Endothelial cell of umbilical vein (primary cell): ENCODE measurements around the gene PAXX. TPM values are rescaled to one million over a fixed set of nuclear protein-coding genes. Genes with fewer than 3 reads are reported as not detected.

Source experiments
- BruUV-seq: library from RNA; stranded (reverse); fragments of 400-500 nt; replicated peaks from 2 replicates; lab custom pipeline; 2021; lab: Mats Ljungman, UMichigan
- CTCF ChIA-PET: fragments of 300-600, 350-600 bp; sonication (Branson Sonifier 250); formaldehyde crosslinking; loops from one replicate; lab custom pipeline; 2021; ENCODE audit warnings: antibody characterized with exemption, inconsistent platforms; lab: Charles Lee
- POLR2A ChIA-PET: fragments of 300-600, 350-600 bp; sonication (Branson Sonifier 250); formaldehyde crosslinking; loops from one replicate; lab custom pipeline; 2021; ENCODE audit warnings: antibody characterized with exemption, inconsistent platforms; lab: Charles Lee
- DNase-seq: peaks from one replicate; pipeline ENCODE4 v3.0.0-alpha.2; 2011; ENCODE audit warnings: low read depth, low spot score
- FAIRE-seq: peaks from 2 replicates; lab custom pipeline; 2011; peaks lifted over from hg19 to GRCh38; lab: Jason Lieb, UNC
- H2AFZ ChIP-seq: 2 replicates; pipeline ENCODE4 v1.6.0; 2012; ENCODE audit warnings: low read depth, low read length, control low read depth, inconsistent platforms
- H3K27ac ChIP-seq: 2 replicates; pipeline ENCODE4 v1.5.1; 2011; ENCODE audit warnings: low read depth, mild to moderate bottlenecking, control low read depth, low read length, moderate library complexity; ENCODE audit not compliant: insufficient read depth
- H3K27me3 ChIP-seq, 2 experiments: 2 replicates each; pipeline versions ENCODE4 v1.6.0 to v1.6.1; 2011; ENCODE audit warnings: low read length in 2 of 2, mixed read lengths in 1 of 2; ENCODE audit not compliant: control insufficient read depth in 2 of 2, insufficient read depth in 2 of 2
- H3K36me3 ChIP-seq, 2 experiments: 2 replicates in 1 of 2; 3 replicates in 1 of 2; pipeline ENCODE4 v1.5.1; 2011; ENCODE audit warnings: low read length in 2 of 2, mild to moderate bottlenecking in 1 of 2, moderate library complexity in 1 of 2; ENCODE audit not compliant: control insufficient read depth in 2 of 2, insufficient read depth in 2 of 2; ENCODE audit errors: extremely low read depth in 1 of 2
- H3K4me1 ChIP-seq: 3 replicates; pipeline ENCODE4 v1.5.1; 2011; ENCODE audit warnings: mild to moderate bottlenecking, low read length; ENCODE audit not compliant: control insufficient read depth, insufficient read depth; ENCODE audit errors: extremely low read depth
- H3K4me2 ChIP-seq: 2 replicates; pipeline ENCODE4 v1.6.1; 2011; ENCODE audit warnings: low read length, control low read depth, mixed read lengths; ENCODE audit not compliant: insufficient read depth
- H3K4me3 ChIP-seq, 3 experiments: fragments of 200-600 bp in 1 of 3; sonication (generic), shearing (Covaris generic) in 1 of 3; replicated peaks in 1 of 3; 2 replicates each; pipeline ENCODE4 v1.5.1; 2011 to 2016; ENCODE audit warnings: control low read depth in 3 of 3, low read length in 3 of 3, mild to moderate bottlenecking in 2 of 3, inconsistent platforms in 1 of 3, low read depth in 1 of 3, moderate library complexity in 1 of 3; ENCODE audit not compliant: insufficient read depth in 1 of 3
- H3K79me2 ChIP-seq: 2 replicates; pipeline ENCODE4 v1.6.0; 2012; ENCODE audit warnings: low read length, inconsistent platforms; ENCODE audit not compliant: control insufficient read depth, insufficient read depth
- H3K9ac ChIP-seq: replicated peaks from 2 replicates; pipeline ENCODE3; 2011; ENCODE audit warnings: low read length, control low read depth; ENCODE audit not compliant: insufficient read depth; ENCODE audit errors: extremely low read depth
- H3K9me1 ChIP-seq: replicated peaks from 3 replicates; pipeline ENCODE4 v1.6.0; 2011; ENCODE audit warnings: mild to moderate bottlenecking, low read length; ENCODE audit not compliant: control insufficient read depth, insufficient read depth; ENCODE audit errors: extremely low read depth
- H3K9me3 ChIP-seq: replicated peaks from 2 replicates; pipeline ENCODE4 v1.5.1; 2012; ENCODE audit warnings: low read length, inconsistent platforms; ENCODE audit not compliant: control insufficient read depth, insufficient read depth
- H4K20me1 ChIP-seq: replicated peaks from 2 replicates; pipeline ENCODE3; 2011; ENCODE audit warnings: mild to moderate bottlenecking, low read length; ENCODE audit not compliant: control insufficient read depth, insufficient read depth; ENCODE audit errors: extremely low read depth
- CTCF ChIP-seq, 2 donors: IDR thresholded peaks; 1 replicate in 1 of 2; 2 replicates in 1 of 2; pipeline ENCODE4 v1.5.1; 2011; ENCODE audit warnings: low read length in 2 of 2, mild to moderate bottlenecking in 2 of 2, moderate library complexity in 2 of 2, control low read depth in 1 of 2, inconsistent platforms in 1 of 2, low read depth in 1 of 2; ENCODE audit not compliant: insufficient read depth in 1 of 2; ENCODE audit errors: extremely low read depth in 1 of 2
- EZH2 ChIP-seq: IDR thresholded peaks from 2 replicates; pipeline ENCODE4 v1.6.1; 2012; ENCODE audit warnings: borderline replicate concordance, low read depth, mild to moderate bottlenecking, moderate library complexity, low read length, inconsistent platforms; ENCODE audit not compliant: severe bottlenecking
- FOS ChIP-seq: IDR thresholded peaks from 2 replicates; pipeline ENCODE4 v1.6.1; 2011; ENCODE audit warnings: mild to moderate bottlenecking, low read length, moderate library complexity, borderline replicate concordance; ENCODE audit not compliant: insufficient read depth
- GATA2 ChIP-seq: IDR thresholded peaks from 2 replicates; pipeline ENCODE4 v1.7.0; 2011; ENCODE audit warnings: low read depth, mild to moderate bottlenecking, moderate library complexity, mixed read lengths, low read length; ENCODE audit not compliant: insufficient read length, insufficient read depth
- JUN ChIP-seq: IDR thresholded peaks from 2 replicates; pipeline ENCODE4 v1.6.1; 2011; ENCODE audit warnings: borderline replicate concordance, low read depth; ENCODE audit not compliant: insufficient read length, insufficient read depth
- MAX ChIP-seq: IDR thresholded peaks from 2 replicates; pipeline ENCODE4 v1.6.1; 2011; ENCODE audit not compliant: insufficient read depth, insufficient read length
- MYC ChIP-seq: IDR thresholded peaks from one replicate; pipeline ENCODE4 v1.6.1; 2011; ENCODE audit warnings: mild to moderate bottlenecking, low read depth, low read length
- POLR2A ChIP-seq: IDR thresholded peaks from 2 replicates; pipeline ENCODE4 v1.6.1; 2012; ENCODE audit warnings: low read depth, mild to moderate bottlenecking, control low read depth, low read length
- POLR2AphosphoS5 ChIP-seq: IDR thresholded peaks from 2 replicates; pipeline ENCODE4 v1.6.1; 2012; ENCODE audit warnings: low read depth, mild to moderate bottlenecking, control low read depth, low read length, moderate library complexity; ENCODE audit not compliant: insufficient read depth
- dilution Hi-C: fragments of 300-500 bp; cut with MboI; formaldehyde crosslinking; loops from one replicate; pipeline ENCODE4 v1.15.0; 2019; ENCODE audit warnings: low sequenced_read_pairs; ENCODE audit not compliant: extremely low pct_ligation_motif_present
- intact Hi-C: fragments of 100-400 bp; cut with micrococcal nuclease; formaldehyde crosslinking; loops from one replicate; pipeline ENCODE4 v1.10.0; 2022
- polyA plus RNA-seq, 4 experiments: library from polyadenylated mRNA; depleted of rRNA in 3 of 4; stranded (reverse) in 3 of 4; unstranded in 1 of 4; fragments of >200 nt; gene quantifications; 2 replicates each; pipeline versions ENCODE4 v1.2.1 to v1.2.3, GENCODE V29; 2011 to 2012; ENCODE audit warnings: missing spikeins in 1 of 4
- total RNA-seq: library from RNA; stranded (reverse); gene quantifications from 2 replicates; pipeline ENCODE4 v1.2.3, GENCODE V29; 2021

The PAXX gene
- total and polyA plus RNA-seq, 2 donors (not counting 3 experiments of a cell fraction or from before 2014, with no cell fraction given) = 34.0 to 35.0 TPM

- Histone ChIP-seq H3K4me3 (no peak overlapping the region), H3K9me3 (no peaks in the 10 kb centered on the region), H3K27me3 (no peaks in the 10 kb centered on the region), H4K20me1 (no peaks in the 10 kb centered on the region), H3K9ac (no peak overlapping the region), H3K4me1 (peaks cover 5% of the 10 kb centered on the region), H3K36me3 (peaks cover 2 to 17% of the 10 kb centered on the region in 2 experiments), H3K27ac (no peak overlapping the region), H2AFZ (no peak overlapping the region), H3K9me1 (no peaks in the 10 kb centered on the region), H3K79me2 (peaks cover 26% of the 10 kb centered on the region), H3K4me2 (no peak overlapping the region)
- dilution Hi-C loops = loop anchor here (25.0 kb wide), 1 partner anchor 133 kb away; the partner anchor contains the start of gene RABL6
- intact Hi-C loops = loop anchor here (2.0 to 5.0 kb wide), 2 partner anchors 47 to 97 kb away; partner anchors contain the start of genes PAXX and PHPT1
- TF ChIP-seq EZH2 (no peak), POLR2AphosphoS5 (no peak), MAX (no peak), CTCF (IDR thresholded peaks at IDR 0.05; ENCODE audit: extremely low read depth in 1 of 2, insufficient read depth in 1 of 2, low read depth in 1 of 2, low read length in 2 of 2) (no peak), JUN (no peak), POLR2A (no peak), FOS (no peak), GATA2 (no peak), MYC (no peak)
- FAIRE-seq = no peak
- ChIA-PET POLR2A (no interaction called here), CTCF (interaction anchor here (0.8 kb wide), 1 partner anchor 84 kb away, joined by 3 read pairs; no protein-coding TSS in a partner anchor)
- no peak for DNase-seq
- no TSS peak for BruUV-seq
Measured at GRCh38 chr9:136945333-136946227, 46.6 kb upstream of the PAXX start.
